HL-60/S4 treated with phorbol 12-myristate 13-acetate at 8.2 ng/mL for 4 days and 3 days (cell line): Measurements from ENCODE around the gene BRWD1.

Source experiments
- in situ Hi-C: fragments of 300-500 bp; cut with MboI; formaldehyde crosslinking; loops from 2 replicates; pipeline ENCODE4 v1.15.0; 2022; ENCODE audit warnings: low sequenced_read_pairs

The BRWD1 gene

DNA sequence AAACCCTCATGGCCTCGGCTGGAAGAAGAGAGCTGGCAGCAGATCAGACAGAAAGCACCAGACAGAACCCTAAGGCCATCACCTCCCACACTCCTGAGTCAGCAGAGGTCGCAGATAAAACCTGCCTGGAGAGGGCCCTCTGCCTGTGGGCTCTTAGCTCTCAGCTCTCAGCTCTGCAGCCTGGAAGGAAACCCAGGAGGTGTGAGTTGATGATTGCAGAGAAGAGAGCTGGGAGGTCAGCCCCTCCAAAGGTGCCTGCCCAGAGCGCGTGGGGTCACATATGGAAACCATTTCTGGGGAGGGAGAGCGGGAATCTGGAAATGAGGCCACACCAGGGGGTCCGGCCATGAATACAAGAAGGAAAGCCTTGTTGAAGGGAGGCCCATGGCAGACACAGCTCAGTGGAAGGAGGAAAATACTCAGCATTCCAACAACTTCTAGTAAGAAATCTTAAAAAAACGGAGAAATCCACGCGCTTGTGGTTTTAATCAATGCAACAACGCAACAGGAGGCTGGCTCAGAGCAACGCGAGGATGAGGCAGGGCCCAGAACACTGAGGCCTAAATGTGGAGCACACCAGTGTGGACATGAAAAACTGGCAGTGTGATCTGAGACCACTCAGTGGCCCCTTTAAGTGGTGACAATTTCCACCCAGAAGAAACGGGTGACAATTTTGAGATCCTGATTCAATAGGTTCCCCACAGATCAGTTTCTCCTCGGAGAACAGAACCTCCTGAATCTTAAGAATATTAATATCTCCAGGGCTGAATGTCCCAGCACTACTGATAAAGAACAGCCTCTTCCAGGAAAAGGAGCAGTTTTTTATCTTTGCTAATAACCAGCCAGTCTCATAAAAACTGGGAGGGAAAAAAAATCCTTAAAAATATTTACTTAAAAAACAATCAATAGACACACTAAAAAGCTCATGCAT, 175.9 kb downstream of the BRWD1 start:
- in situ Hi-C loops = loop anchor here (25.0 kb wide), 1 partner anchor 625 kb away; no protein-coding TSS in a partner anchor

DNA sequence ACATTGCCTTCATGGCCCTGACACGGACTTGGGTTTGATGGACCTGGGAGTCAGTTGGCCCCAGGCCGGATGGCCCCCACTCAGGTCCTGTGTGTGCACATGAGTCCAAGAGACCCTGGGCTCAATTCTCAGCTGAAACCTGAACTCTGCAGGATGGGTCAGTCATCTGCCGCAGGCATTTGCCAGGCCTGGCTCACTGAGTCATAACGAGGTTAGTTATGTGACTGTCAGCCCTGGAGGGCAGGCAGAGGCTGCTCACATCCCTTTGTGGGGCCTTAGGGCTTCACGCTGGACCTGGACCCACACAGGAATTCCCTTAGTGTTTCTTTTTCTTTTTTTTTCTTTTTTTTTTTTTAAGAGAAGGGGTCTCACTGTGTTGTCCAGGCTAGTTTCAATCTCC, 176.7 kb downstream of the BRWD1 start:
- in situ Hi-C loops = loop anchor here (25.0 kb wide), 1 partner anchor 624 kb away; no protein-coding TSS in a partner anchor

DNA sequence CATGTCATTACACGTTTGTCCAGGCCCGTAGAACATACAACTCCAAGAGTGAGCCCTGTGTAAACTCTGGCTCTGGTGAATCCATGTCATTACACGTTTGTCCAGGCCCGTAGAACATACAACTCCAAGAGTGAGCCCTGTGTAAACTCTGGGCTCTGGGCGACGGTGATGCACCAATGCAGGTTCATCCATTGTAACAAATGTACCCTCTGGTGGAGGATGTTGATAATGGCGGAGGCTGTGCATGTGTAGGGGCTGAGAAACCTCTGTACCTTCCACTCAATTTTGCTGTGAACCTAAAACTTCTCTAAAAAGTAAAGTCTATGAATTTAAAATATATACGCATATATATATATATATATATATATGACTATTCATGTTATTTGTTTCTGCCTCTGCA, 177.3 kb downstream of the BRWD1 start:
- in situ Hi-C loops = loop anchor here (25.0 kb wide), 1 partner anchor 624 kb away; no protein-coding TSS in a partner anchor

DNA sequence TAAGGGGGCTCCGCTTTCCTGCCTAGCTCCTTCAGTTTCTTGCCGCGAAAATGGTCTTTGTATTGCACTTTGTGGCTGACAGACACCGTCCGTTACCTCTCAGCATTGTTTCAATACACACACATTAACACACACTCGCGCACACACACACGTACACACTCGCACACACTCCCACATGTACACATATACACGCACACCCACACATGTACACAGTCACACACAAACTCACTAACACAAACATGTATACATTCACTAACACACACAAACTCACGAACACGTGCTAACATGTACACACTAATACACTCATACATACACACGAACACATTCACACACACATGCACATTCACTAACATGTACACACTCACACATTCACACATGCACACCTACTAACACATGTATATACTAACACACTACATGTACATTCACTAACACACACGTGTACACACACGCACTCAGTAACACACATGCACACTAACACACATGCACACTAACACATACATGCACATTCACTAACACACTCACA, 179.1 kb downstream of the BRWD1 start:
- in situ Hi-C loops = loop anchor here (25.0 kb wide), 1 partner anchor 622 kb away; no protein-coding TSS in a partner anchor
